Stimulated activated CD4-positive, alpha-beta T cell treated with anti-CD3 and anti-CD28 coated beads, Interleukin-4, amount 100 ng/mL, for 24 hours (primary cell): ENCODE measurements around the gene USP12.

Experiments used
- DNase-seq: peaks from one replicate; pipeline ENCODE4 v3.0.0-alpha.2; 2020

USP12 gene

GRCh38 chr13:27120011-27120410, 51.6 kb downstream of the USP12 start:
- DNase-seq, result no peak

- no peak for DNase-seq
These were observed 53.1 kb downstream of the USP12 start for GRCh38 chr13:27118428-27119054.

GRCh38 chr13:27117952-27118351, 53.7 kb downstream of the USP12 start:
- no peak for DNase-seq

- no peak for DNase-seq
These were observed 54.5 kb downstream of the USP12 start for GRCh38 chr13:27117158-27117557.

GRCh38 chr13:27113436-27113835, 58.2 kb downstream of the USP12 start:
- DNase-seq, result no peak

- no peak for DNase-seq
These were observed 59.6 kb downstream of the USP12 start for GRCh38 chr13:27112006-27112405.

- DNase-seq, result no peak
These were observed 61.4 kb downstream of the USP12 start for GRCh38 chr13:27110056-27110746.

- DNase-seq, result no peak
These were observed 65.5 kb downstream of the USP12 start for GRCh38 chr13:27106144-27106543.

- no peak for DNase-seq
These were observed 67.0 kb downstream of the USP12 start for GRCh38 chr13:27104606-27105005.

- no peak for DNase-seq
These were observed 69.8 kb downstream of the USP12 start for GRCh38 chr13:27101847-27102246.

GRCh38 chr13:27101289-27101688, 70.3 kb downstream of the USP12 start:
- no peak for DNase-seq

- no peak for DNase-seq
These were observed 73.9 kb downstream of the USP12 start for GRCh38 chr13:27097691-27098090.

GRCh38 chr13:27091451-27091850, 80.2 kb downstream of the USP12 start:
- DNase-seq, result no peak

- no peak for DNase-seq
These were observed 83.0 kb downstream of the USP12 start for GRCh38 chr13:27088619-27089018.

GRCh38 chr13:27086599-27087265, 84.9 kb downstream of the USP12 start:
- no peak for DNase-seq

- no peak for DNase-seq
These were observed 88.4 kb downstream of the USP12 start for GRCh38 chr13:27083183-27083582.

- no peak for DNase-seq
These were observed 89.5 kb downstream of the USP12 start for GRCh38 chr13:27081893-27082679.

- no peak for DNase-seq
These were observed 91.3 kb downstream of the USP12 start for GRCh38 chr13:27080018-27080948.

- no peak for DNase-seq
These were observed 92.1 kb downstream of the USP12 start for GRCh38 chr13:27079421-27079958.

GRCh38 chr13:27077451-27077850, 94.2 kb downstream of the USP12 start:
- DNase-seq, result no peak

- DNase-seq, result no peak
These were observed 95.2 kb downstream of the USP12 start for GRCh38 chr13:27076421-27076820.

GRCh38 chr13:27073186-27073585, 98.4 kb downstream of the USP12 start:
- no peak for DNase-seq
